H1 (cell line): Measurements from ENCODE around the gene TRIB2. TPM values are rescaled to one million over a fixed set of nuclear protein-coding genes. Genes with fewer than 3 reads are reported as not detected.

Experiments used
- CTCF ChIA-PET: fragments of 300-600 bp; sonication (Branson Sonifier 250); formaldehyde crosslinking; loops from one replicate; lab custom pipeline; 2021; ENCODE audit not compliant: partially characterized antibody; lab: Charles Lee
- POLR2A ChIA-PET: fragments of 300-600 bp; sonication (Branson Sonifier 250); formaldehyde crosslinking; loops from one replicate; lab custom pipeline; 2021; ENCODE audit warnings: inconsistent platforms; ENCODE audit not compliant: partially characterized antibody; lab: Charles Lee
- DNase-seq, 2 experiments: peaks; one replicate each; pipeline versions ENCODE4 v3.0.0 to v3.0.0-alpha.2; 2010 to 2022; ENCODE audit warnings: low spot score in 2 of 2, low read depth in 1 of 2, mixed read lengths in 1 of 2
- FAIRE-seq: peaks from 2 replicates; lab custom pipeline; 2011; peaks lifted over from hg19 to GRCh38; lab: Jason Lieb, UNC
- H2AFZ ChIP-seq: 2 replicates; pipeline ENCODE4 v1.8.1; 2012; ENCODE audit warnings: low read length, inconsistent platforms
- H2AK5ac ChIP-seq: 2 replicates; pipeline ENCODE4 v1.6.1; 2013; ENCODE audit warnings: low read depth, low read length
- H2BK120ac ChIP-seq: replicated peaks from 2 replicates; pipeline ENCODE3; 2013; ENCODE audit warnings: low read depth, low read length, inconsistent platforms
- H2BK12ac ChIP-seq: 2 replicates; pipeline ENCODE4 v1.6.1; 2013; ENCODE audit warnings: low read depth, low read length
- H2BK15ac ChIP-seq: 2 replicates; pipeline ENCODE4 v1.6.1; 2013; ENCODE audit warnings: low read length
- H2BK20ac ChIP-seq: 2 replicates; pipeline ENCODE4 v1.6.1; 2013; ENCODE audit warnings: low read length
- H2BK5ac ChIP-seq: 2 replicates; pipeline ENCODE4 v1.6.1; 2013; ENCODE audit warnings: low read depth, low read length
- H3K14ac ChIP-seq: 2 replicates; pipeline ENCODE4 v1.6.1; 2013; ENCODE audit warnings: inconsistent platforms; ENCODE audit not compliant: insufficient read length
- H3K18ac ChIP-seq: 2 replicates; pipeline ENCODE4 v1.6.1; 2013; ENCODE audit warnings: low read length; ENCODE audit errors: extremely low read depth
- H3K23ac ChIP-seq: 2 replicates; pipeline ENCODE4 v1.6.1; 2013; ENCODE audit warnings: inconsistent platforms; ENCODE audit not compliant: insufficient read length
- H3K23me2 ChIP-seq: 2 replicates; pipeline ENCODE4 v1.6.1; 2013; ENCODE audit warnings: low read depth, low read length
- H3K27ac ChIP-seq: 2 replicates; pipeline ENCODE4 v1.6.1; 2011; ENCODE audit warnings: low read depth, low read length, inconsistent platforms
- H3K27me3 ChIP-seq, 4 experiments: replicated peaks in 1 of 4; 1 replicate in 1 of 4; 2 replicates in 3 of 4; pipeline versions ENCODE4 v1.6.1 to v1.8.1; 2011 to 2013; ENCODE audit warnings: low read length in 3 of 4, mild to moderate bottlenecking in 3 of 4, inconsistent platforms in 2 of 4, mixed read lengths in 2 of 4, moderate library complexity in 1 of 4; ENCODE audit not compliant: control insufficient read depth in 3 of 4, insufficient read depth in 3 of 4; ENCODE audit errors: extremely low read depth in 1 of 4
- H3K36me3 ChIP-seq, 4 experiments: 2 replicates each; pipeline versions ENCODE4 v1.6.1 to v1.8.1; 2011 to 2013; ENCODE audit warnings: mild to moderate bottlenecking in 4 of 4, low read length in 3 of 4, moderate library complexity in 2 of 4, control low read depth in 1 of 4, inconsistent platforms in 1 of 4; ENCODE audit not compliant: insufficient read depth in 4 of 4, control insufficient read depth in 2 of 4
- H3K4ac ChIP-seq: replicated peaks from 2 replicates; pipeline ENCODE3; 2013; ENCODE audit warnings: low read length, low read depth, mixed read lengths, inconsistent platforms; ENCODE audit not compliant: insufficient read length
- H3K4me1 ChIP-seq, 4 experiments: replicated peaks in 1 of 4; 1 replicate in 1 of 4; 2 replicates in 3 of 4; pipeline versions ENCODE4 v1.6.1 to v1.8.1; 2011 to 2013; ENCODE audit warnings: low read length in 3 of 4, inconsistent platforms in 2 of 4, mixed read lengths in 1 of 4; ENCODE audit not compliant: insufficient read depth in 4 of 4, control insufficient read depth in 3 of 4
- H3K4me2 ChIP-seq, 2 experiments: 2 replicates each; pipeline versions ENCODE4 v1.6.1 to v1.8.1; 2011 to 2013; ENCODE audit warnings: low read depth in 2 of 2, low read length in 2 of 2, control low read depth in 1 of 2, inconsistent platforms in 1 of 2, mild to moderate bottlenecking in 1 of 2; ENCODE audit not compliant: insufficient read depth in 1 of 2
- H3K4me3 ChIP-seq, 4 experiments: fragments of 200-600, 300-600 bp in 1 of 4; sonication (generic), shearing (Covaris generic), sonication (Bioruptor Twin) in 1 of 4; 2 replicates each; pipeline versions ENCODE4 v1.5.1 to v1.8.1; 2011 to 2016; ENCODE audit warnings: low read length in 4 of 4, low read depth in 3 of 4, control low read depth in 2 of 4, inconsistent platforms in 2 of 4, mild to moderate bottlenecking in 2 of 4, mixed read lengths in 1 of 4, moderate library complexity in 1 of 4; ENCODE audit not compliant: insufficient read depth in 2 of 4; ENCODE audit errors: extremely low read depth in 1 of 4
- H3K56ac ChIP-seq: replicated peaks from 2 replicates; pipeline ENCODE3; 2013; ENCODE audit warnings: low read depth, mild to moderate bottlenecking, mixed read lengths, low read length, inconsistent platforms; ENCODE audit not compliant: insufficient read length
- H3K79me1 ChIP-seq: 2 replicates; pipeline ENCODE4 v1.6.1; 2013; ENCODE audit warnings: low read depth, low read length, control low read depth
- H3K79me2 ChIP-seq, 2 experiments: 2 replicates each; pipeline versions ENCODE4 v1.6.1 to v1.8.1; 2012 to 2013; ENCODE audit warnings: low read length in 2 of 2, mild to moderate bottlenecking in 2 of 2, inconsistent platforms in 1 of 2; ENCODE audit not compliant: insufficient read depth in 2 of 2, control insufficient read depth in 1 of 2
- H3K9ac ChIP-seq, 4 experiments: replicated peaks in 1 of 4; 1 replicate in 1 of 4; 2 replicates in 3 of 4; pipeline versions ENCODE4 v1.6.1 to v1.8.1; 2011 to 2013; ENCODE audit warnings: low read depth in 3 of 4, low read length in 3 of 4, control low read depth in 2 of 4, mild to moderate bottlenecking in 2 of 4, moderate library complexity in 2 of 4, inconsistent platforms in 1 of 4; ENCODE audit errors: extremely low read depth in 1 of 4
- H3K9me3 ChIP-seq, 2 experiments: 2 replicates each; pipeline versions ENCODE4 v1.6.1 to v1.8.1; 2012 to 2013; ENCODE audit warnings: mild to moderate bottlenecking in 2 of 2, moderate library complexity in 2 of 2, control low read depth in 1 of 2, inconsistent platforms in 1 of 2, low read depth in 1 of 2, low read length in 1 of 2, mixed read lengths in 1 of 2; ENCODE audit not compliant: insufficient read depth in 2 of 2
- H4K20me1 ChIP-seq, 2 experiments: replicated peaks in 1 of 2; 2 replicates each; pipeline versions ENCODE3 to v1.8.1; 2011 to 2013; ENCODE audit warnings: inconsistent platforms in 2 of 2, low read length in 2 of 2, mild to moderate bottlenecking in 1 of 2; ENCODE audit not compliant: insufficient read depth in 2 of 2, control insufficient read depth in 1 of 2
- H4K5ac ChIP-seq: 2 replicates; pipeline ENCODE4 v1.6.1; 2013; ENCODE audit warnings: low read length, low read depth, mixed read lengths, inconsistent platforms; ENCODE audit not compliant: insufficient read length
- H4K8ac ChIP-seq: 2 replicates; pipeline ENCODE4 v1.8.0; 2013; ENCODE audit warnings: mild to moderate bottlenecking, moderate library complexity, low read length, inconsistent platforms; ENCODE audit not compliant: insufficient read depth; ENCODE audit errors: extremely low read depth
- H4K91ac ChIP-seq: replicated peaks from 2 replicates; pipeline ENCODE3; 2013; ENCODE audit warnings: low read length, mixed read lengths, inconsistent platforms; ENCODE audit not compliant: insufficient read length
- KDM1A ChIP-seq: fragments of 200-600, 300-600 bp; sonication (generic); IDR thresholded peaks from 2 replicates; pipeline ENCODE4 v1.7.1; 2016; ENCODE audit warnings: mild to moderate bottlenecking, low read length, borderline replicate concordance
- MAFK ChIP-seq: IDR thresholded peaks from 2 replicates; pipeline ENCODE4 v1.6.1; 2012; ENCODE audit warnings: low read depth, mild to moderate bottlenecking, improper control_type of control experiment, low read length
- PHF8 ChIP-seq: fragments of 200-600 bp; sonication (generic); conservative IDR thresholded peaks from 2 replicates; pipeline ENCODE4 v1.7.1; 2012; ENCODE audit warnings: low read depth, mild to moderate bottlenecking, inconsistent platforms, low read length, moderate library complexity
- POLR2AphosphoS5 ChIP-seq: IDR thresholded peaks from 2 replicates; pipeline ENCODE4 v1.6.1; 2011; ENCODE audit warnings: low read depth, low read length
- TAF7 ChIP-seq: optimal IDR thresholded peaks from 2 replicates; pipeline ENCODE3; 2011; ENCODE audit warnings: low read depth, mild to moderate bottlenecking, inconsistent platforms, low read length, moderate library complexity, borderline replicate concordance
- TBP ChIP-seq: IDR thresholded peaks from 2 replicates; pipeline ENCODE4 v1.6.1; 2011; ENCODE audit warnings: low read depth, low read length, improper control_type of control experiment
- WGBS, 2 experiments: shearing (Covaris generic) in 1 of 2; methylation state at CpG; one replicate each; pipeline versions ENCODE4 v1.1.6 to v1.1.7; 2013 to 2015; ENCODE audit warnings: low lambda C conversion rate in 2 of 2, mixed read lengths in 2 of 2, inconsistent platforms in 1 of 2, low coverage in 1 of 2, missing lambda C conversion rate in 1 of 2; ENCODE audit not compliant: insufficient replicate concordance in 2 of 2, insufficient coverage in 1 of 2, insufficient read length in 1 of 2; ENCODE audit errors: extremely low coverage in 1 of 2, missing lambda C conversion rate in 1 of 2; 5-methylcytosine and 5-hydroxymethylcytosine counted together
- polyA plus RNA-seq, 7 experiments: library from polyadenylated mRNA; depleted of rRNA in 3 of 7; stranded (reverse) in 5 of 7; unstranded in 2 of 7; fragments of >200 nt in 5 of 7; fragments of 200-250 nt in 2 of 7; gene quantifications; 1 replicate in 5 of 7; 2 replicates in 1 of 7; 4 replicates in 1 of 7; pipeline versions ENCODE4 v1.2.1 to v1.2.3, GENCODE V29; 2011 to 2013; ENCODE audit warnings: missing spikeins in 2 of 7, mixed read lengths in 2 of 7
- total RNA-seq: library from RNA; stranded (reverse); fragmentation: NEBNext Ultra II Directional; extraction: Animal tissue kit (Norgen Biotek cat#: 25700); gene quantifications from 2 replicates; pipeline ENCODE4 v1.2.1, GENCODE V29; 2021

The TRIB2 gene
- total and polyA plus RNA-seq, 2 of the 8 experiments (the other 6 are each of a cell fraction or from before 2014, with no cell fraction given), result 40.8 to 57.0 TPM

GRCh38 chr2:12720278-12720620, 3.5 kb downstream of the TRIB2 start:
- Histone ChIP-seq H4K20me1 (peaks cover 15 to 34% of the 10 kb centered on the region in 2 experiments), H3K23me2 (peaks cover 3% of the 10 kb centered on the region; the same call in 1 of the 2 replicates), H2AFZ (no peak overlapping the region), H3K23ac (no peak overlapping the region), H2BK12ac (no peak overlapping the region), H3K4me3 (peak overlapping the region; percentile 74 to 95 (median 83); a peak in 6 of 8 replicates), H4K8ac (no peak overlapping the region), H3K9me3 (no peaks in the 10 kb centered on the region), H3K4me2 (peak overlapping the region; percentile 68 to 83), H2BK15ac (no peak overlapping the region), H2BK5ac (no peak overlapping the region), H3K79me2 (peaks cover 15 to 76% of the 10 kb centered on the region in 2 experiments), H4K91ac (no peak overlapping the region), H3K14ac (no peak overlapping the region), H3K79me1 (peaks cover 3% of the 10 kb centered on the region; the same call in 1 of the 2 replicates), H2AK5ac (no peak overlapping the region), H4K5ac (no peak overlapping the region), H3K56ac (no peak overlapping the region), H3K9ac (no peak overlapping the region), H2BK20ac (no peak overlapping the region), H3K27me3 (no peaks in the 10 kb centered on the region), H3K36me3 (peaks cover 5 to 21% (median 19%) of the 10 kb centered on the region in 4 experiments; a peak in 7 of 8 replicates), H2BK120ac (no peak overlapping the region), H3K4ac (no peak overlapping the region), H3K4me1 (peaks cover 4 to 10% (median 9%) of the 10 kb centered on the region in 4 experiments; a peak in 6 of 7 replicates), H3K18ac (no peak overlapping the region), H3K27ac (no peak overlapping the region)
- TF ChIP-seq TBP (no peak), TAF7 (no peak), PHF8 (no peak), MAFK (no peak), KDM1A (no peak), POLR2AphosphoS5 (no peak)
- FAIRE-seq (no peak), DNase-seq (no peak)
- CTCF ChIA-PET, result interaction anchor here (0.6 to 2.9 kb wide), 8 partner anchors 9 to 891 kb away, joined by 3 to 16 read pairs (median 4); no protein-coding TSS in a partner anchor
- 63% methylated on average over 1 of the region's 1 CpG; no CpG with 5 or more reads in 1 of the 2 experiments for WGBS, 2 experiments
- POLR2A ChIA-PET, result interaction anchor here (1.6 kb wide), 1 partner anchor 13 kb away, joined by 7 read pairs; no protein-coding TSS in a partner anchor
